HG03342 (cell line): ENCODE data around the gene ATP9A.
"Not testable (repeated sequence)": the region's sequence is repeated elsewhere in the genome, so short reads cannot be mapped to it uniquely, and the experiment has no call there.

Experiments used
- ATAC-seq: cut with Tn5 transposase; IDR thresholded peaks from one replicate; pipeline ENCODE4 v1.9.1; 2021; ENCODE audit warnings: mild to moderate bottlenecking, moderate library complexity; ENCODE audit not compliant: unreplicated experiment

Gene ATP9A, protein sequence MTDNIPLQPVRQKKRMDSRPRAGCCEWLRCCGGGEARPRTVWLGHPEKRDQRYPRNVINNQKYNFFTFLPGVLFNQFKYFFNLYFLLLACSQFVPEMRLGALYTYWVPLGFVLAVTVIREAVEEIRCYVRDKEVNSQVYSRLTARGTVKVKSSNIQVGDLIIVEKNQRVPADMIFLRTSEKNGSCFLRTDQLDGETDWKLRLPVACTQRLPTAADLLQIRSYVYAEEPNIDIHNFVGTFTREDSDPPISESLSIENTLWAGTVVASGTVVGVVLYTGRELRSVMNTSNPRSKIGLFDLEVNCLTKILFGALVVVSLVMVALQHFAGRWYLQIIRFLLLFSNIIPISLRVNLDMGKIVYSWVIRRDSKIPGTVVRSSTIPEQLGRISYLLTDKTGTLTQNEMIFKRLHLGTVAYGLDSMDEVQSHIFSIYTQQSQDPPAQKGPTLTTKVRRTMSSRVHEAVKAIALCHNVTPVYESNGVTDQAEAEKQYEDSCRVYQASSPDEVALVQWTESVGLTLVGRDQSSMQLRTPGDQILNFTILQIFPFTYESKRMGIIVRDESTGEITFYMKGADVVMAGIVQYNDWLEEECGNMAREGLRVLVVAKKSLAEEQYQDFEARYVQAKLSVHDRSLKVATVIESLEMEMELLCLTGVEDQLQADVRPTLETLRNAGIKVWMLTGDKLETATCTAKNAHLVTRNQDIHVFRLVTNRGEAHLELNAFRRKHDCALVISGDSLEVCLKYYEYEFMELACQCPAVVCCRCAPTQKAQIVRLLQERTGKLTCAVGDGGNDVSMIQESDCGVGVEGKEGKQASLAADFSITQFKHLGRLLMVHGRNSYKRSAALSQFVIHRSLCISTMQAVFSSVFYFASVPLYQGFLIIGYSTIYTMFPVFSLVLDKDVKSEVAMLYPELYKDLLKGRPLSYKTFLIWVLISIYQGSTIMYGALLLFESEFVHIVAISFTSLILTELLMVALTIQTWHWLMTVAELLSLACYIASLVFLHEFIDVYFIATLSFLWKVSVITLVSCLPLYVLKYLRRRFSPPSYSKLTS

DNA sequence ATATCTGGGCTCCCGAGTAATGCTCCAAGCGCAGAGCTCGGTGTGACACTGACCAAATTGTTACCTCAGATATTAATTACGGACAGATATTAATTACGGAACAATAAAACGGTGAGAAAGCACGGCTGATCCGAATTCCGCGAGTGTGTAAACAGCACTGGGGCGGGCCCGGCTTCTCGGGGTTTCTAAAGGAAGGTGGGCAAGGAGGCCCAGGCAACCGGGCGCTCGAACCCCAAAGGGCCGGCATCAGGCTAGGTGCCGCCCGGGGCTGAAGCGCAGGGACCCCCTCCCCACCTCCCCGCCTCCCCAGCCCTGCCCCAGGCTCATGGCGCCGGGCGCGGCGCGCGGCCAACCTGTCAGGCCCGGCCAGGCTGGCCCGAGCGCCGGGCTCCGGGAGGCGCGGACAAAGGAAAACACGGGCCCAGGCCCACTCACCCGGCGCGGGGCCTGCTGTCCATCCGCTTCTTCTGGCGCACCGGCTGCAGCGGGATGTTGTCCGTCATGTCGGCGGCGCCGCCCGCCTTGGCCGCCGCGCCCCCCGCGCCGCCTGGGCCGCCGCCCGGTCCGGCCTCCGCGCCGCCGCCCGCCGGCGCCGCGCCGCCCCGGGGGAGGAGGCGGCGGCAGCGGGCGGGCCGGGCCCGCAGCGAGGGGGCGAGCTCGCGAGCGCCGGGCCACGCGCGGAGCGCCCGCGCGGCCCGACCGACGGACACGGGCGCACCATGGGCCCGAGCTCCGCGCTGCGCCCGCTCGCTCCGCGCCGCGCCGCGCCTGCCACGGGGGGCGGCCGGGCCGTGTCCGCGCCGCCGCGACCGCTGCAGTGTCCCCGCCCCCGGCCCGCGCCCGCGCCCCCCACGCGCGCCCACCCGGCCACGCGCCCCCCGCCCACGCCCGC, at the start of gene ATP9A:
ATP9A (minus strand) TSS at position 524 of the 892 bp plus-strand sequence; CDS start at position 503, 21 bp downstream.
- ATAC-seq: no peak

GRCh38 chr20:51816856-51817255, 48.7 kb upstream of the ATP9A start:
- ATAC-seq: not testable (repeated sequence)

DNA sequence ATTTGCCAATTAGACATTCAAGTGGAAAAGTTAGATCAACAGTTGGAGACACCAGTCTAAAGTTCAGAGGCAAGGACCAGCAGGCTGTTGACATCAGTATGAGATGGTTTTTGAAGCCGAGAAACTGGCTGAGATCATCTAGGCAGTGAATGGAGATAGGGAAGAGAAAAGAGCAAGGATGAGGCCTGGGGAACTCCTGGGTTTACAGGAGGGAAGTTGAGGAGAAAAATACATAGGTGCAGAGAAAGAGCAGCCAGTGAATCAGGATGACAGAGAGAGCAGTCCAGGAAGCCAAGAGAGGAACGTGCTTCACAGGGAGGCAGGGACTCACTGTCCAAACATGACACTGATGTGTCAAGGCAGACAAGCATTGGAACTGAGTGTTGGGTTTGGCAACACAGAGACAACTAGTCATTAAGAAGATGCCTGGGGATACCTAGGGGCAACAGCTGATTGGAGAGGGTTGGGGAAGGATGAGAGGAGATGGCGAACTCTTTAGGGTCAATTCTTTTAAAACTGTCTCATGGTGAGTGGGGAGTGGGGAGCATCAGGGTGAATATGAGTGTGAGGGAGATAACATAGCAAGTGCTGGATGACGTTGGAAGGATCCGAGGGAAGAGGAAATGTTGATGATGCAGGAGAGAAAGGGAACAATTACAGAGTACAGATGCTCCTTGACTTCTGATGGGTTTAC, 47.3 kb upstream of the ATP9A start:
- no peak for ATAC-seq

DNA sequence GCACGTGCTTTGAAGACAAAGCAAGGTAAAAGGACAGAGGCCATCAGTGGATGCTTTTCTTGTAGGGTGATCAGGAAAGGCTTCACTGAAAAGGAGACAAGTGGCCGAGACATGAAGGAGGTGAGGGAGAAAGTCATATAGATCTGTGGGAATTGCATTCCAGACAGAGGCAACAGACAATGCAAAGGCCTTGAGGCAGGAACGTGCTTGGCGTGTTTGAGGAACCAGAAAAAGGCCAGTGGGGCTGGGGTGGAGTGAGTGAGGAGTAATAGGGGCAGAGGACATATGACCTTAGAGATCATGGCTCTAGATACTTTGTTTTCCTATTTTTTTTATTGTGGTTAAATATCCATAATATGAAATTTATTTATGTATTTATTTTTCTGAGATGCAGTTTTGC, 44.7 kb upstream of the ATP9A start:
- no peak for ATAC-seq

- ATAC-seq: no peak
Measured at GRCh38 chr20:51811514-51812128, 43.4 kb upstream of the ATP9A start.

- ATAC-seq: no peak
Measured at GRCh38 chr20:51811042-51811355, 42.8 kb upstream of the ATP9A start.

DNA sequence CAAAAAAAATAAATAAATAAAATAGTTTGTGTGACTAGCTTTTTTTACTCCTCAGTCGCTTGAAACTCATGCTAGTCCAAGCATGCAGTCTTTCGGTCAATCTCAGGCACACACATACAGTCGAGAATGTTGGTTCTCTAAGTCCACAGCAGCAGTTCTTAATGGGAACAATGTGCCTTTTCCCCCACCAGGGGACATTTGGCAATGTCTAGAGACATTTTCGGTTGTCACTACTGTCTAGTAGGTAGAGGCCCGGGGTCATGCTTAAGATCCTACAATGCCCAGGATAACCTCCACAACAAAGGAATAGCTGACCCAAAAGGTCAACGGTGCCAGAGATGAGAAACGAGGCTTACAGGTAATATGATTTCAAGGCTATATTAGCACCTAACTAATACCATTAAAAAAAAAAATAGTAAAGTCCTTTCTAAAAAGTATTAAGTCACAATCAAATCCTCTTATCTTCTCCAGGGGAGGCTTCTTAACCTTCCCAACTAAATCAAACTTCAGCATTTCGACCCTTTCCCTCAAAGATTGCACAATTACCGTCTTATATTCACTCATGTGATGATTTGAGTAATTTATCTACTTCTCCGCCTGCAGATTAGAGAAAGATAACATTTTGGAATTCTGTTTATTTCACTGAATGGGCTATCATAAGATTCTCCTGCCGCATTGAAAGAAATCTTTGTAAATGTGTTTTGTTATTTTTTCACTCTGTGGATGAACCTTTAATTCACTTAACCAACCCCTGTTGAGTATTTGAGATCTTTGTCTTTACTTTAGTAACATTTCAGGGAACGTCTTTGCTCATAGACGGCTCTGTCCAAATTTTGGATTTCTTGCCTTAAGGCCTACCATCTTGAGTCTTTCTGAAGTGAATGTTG, 42.2 kb upstream of the ATP9A start:
- no peak for ATAC-seq

DNA sequence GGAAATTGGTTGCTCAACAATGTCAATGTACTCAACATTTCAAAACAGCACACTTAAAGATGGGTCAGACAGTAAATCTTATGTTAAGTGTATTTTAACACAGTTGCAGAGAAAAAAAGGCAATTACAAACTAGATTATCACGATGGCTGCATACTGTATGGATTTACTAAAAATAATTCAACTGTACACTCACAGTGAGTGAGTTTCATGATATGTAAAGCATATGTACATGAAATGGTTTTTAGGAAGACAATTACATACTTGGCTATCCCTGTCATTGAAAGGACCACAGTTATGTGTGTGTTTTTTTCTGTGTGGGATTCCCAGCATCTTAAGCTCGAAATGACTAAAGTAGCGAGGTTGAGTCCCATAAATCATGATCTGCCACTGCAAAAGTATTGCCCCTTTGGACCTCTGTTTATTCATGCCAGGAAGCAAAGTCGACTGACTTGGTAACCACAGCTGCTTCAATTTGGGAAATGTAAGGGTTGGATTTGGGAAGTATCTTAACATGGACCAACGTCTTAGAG, 39.6 kb upstream of the ATP9A start:
- no peak for ATAC-seq

DNA sequence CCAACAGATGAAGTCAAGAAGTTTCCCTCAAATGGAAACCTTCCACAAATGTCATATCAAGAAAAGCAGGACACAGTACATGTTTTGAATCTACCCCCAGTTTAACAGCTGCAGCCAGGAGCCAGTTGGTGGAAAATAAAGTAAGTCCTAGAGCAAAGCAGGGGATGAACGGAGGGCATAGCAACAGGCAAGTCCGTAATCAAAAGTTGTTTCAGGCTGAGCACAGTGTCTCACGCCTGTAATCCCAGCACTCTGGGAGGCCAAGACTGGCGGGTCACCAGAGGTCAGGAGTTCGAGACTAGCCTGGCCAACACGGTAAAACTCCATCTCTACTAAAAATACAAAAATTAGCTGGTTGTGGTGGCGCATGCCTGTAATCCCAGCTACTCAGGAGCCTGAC, 36.6 kb upstream of the ATP9A start:
- ATAC-seq: no peak

GRCh38 chr20:51803148-51803854, 35.1 kb upstream of the ATP9A start:
- no peak for ATAC-seq

DNA sequence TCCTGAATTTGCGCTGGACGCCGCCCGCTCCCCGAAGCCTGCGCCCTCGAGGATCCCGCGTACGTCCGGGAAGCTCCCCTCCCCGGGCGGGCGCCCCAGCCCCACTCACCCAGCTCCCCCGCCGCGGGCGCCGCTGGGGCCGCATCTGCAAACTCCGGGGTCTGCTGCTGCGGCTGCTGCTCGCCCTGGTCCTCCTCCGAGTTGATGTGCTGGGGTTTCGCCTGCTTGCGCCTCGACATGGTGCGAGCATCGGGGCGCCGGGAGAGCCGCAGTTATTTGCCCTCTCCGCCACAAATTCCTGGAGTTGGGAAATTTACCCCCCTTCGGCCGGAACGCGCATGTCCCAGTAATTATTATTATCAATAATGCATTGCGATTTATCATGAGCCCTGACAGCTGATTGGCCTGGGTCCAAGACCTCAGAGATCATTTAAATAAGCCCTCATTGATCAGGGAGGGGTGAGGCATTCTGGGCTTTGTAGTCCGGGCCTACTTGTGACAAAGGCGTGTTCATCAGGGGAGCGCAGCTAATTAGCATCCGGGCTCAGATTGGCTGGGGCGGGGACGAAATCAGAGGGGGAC, 34.1 kb upstream of the ATP9A start, which contains the start of gene SALL4:
SALL4 (minus strand) TSS at position 352 of the 582 bp plus-strand sequence; CDS start at position 239, 113 bp downstream.
- no peak for ATAC-seq

DNA sequence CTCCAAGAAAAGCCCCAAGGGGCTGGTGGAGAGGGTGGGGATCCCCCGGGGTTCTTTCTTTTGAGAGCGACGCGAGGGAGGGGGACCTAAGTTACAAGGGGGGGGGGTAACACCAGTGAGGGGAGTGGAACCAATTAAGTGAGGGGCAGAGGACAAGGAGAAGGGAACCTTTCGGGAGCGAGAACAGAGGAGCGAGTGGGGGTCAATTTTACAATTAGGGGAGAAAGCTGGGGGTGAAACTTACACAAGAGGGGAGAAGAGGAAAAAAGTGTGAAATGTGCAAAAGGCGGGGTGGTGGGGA, 33.6 kb upstream of the ATP9A start:
- no peak for ATAC-seq

- no peak for ATAC-seq
Measured at GRCh38 chr20:51801122-51801822, 33.1 kb upstream of the ATP9A start.

DNA sequence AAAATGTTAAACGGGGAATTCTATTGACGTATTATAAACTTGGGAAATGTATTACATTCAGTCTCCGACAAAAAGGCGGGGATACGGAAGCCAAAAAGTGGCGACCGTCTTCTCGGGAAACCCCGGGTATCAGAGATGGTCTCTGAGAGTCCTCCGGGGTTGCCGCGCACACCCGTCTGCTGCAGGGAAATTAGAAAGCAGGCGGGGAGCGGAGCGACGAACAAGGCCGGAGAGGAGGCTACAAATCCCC, 32.6 kb upstream of the ATP9A start:
- ATAC-seq: no peak

GRCh38 chr20:51800060-51800871, 32.1 kb upstream of the ATP9A start:
- ATAC-seq: no peak

- no peak for ATAC-seq
Measured at GRCh38 chr20:51799401-51799860, 31.2 kb upstream of the ATP9A start.
